H1 (cell line): ENCODE data around the gene GPRC5D. TPM values are rescaled to one million over a fixed set of nuclear protein-coding genes. Genes with fewer than 3 reads are reported as not detected.

ENCODE experiments used
- BCL11A ChIP-seq, 2 experiments: IDR thresholded peaks; one replicate each; pipeline ENCODE4 v1.6.1; 2011; ENCODE audit warnings: low read depth in 2 of 2, low read length in 2 of 2, mild to moderate bottlenecking in 2 of 2
- HDAC2 ChIP-seq, 2 experiments: fragments of 300-600 bp in 1 of 2; sonication (generic) in 1 of 2; IDR thresholded peaks; 2 replicates each; pipeline ENCODE4 v1.6.1; 2011 to 2012; ENCODE audit warnings: low read depth in 2 of 2, low read length in 2 of 2, mild to moderate bottlenecking in 2 of 2, moderate library complexity in 2 of 2, borderline replicate concordance in 1 of 2, inconsistent platforms in 1 of 2
- MAX ChIP-seq: IDR thresholded peaks from 2 replicates; pipeline ENCODE4 v1.6.1; 2012; ENCODE audit warnings: inconsistent platforms
- PHF8 ChIP-seq: fragments of 200-600 bp; sonication (generic); conservative IDR thresholded peaks from 2 replicates; pipeline ENCODE4 v1.7.1; 2012; ENCODE audit warnings: low read depth, mild to moderate bottlenecking, inconsistent platforms, low read length, moderate library complexity
- POU5F1 ChIP-seq: IDR thresholded peaks from 2 replicates; pipeline ENCODE4 v1.6.1; 2011; ENCODE audit warnings: low read depth, mild to moderate bottlenecking, low read length, moderate library complexity
- RAD21 ChIP-seq, 2 experiments: IDR thresholded peaks in 1 of 2; conservative IDR thresholded peaks in 1 of 2; 2 replicates each; pipeline ENCODE4 v1.6.1; 2011; ENCODE audit warnings: low read depth in 2 of 2, low read length in 2 of 2, improper control_type of control experiment in 1 of 2, inconsistent platforms in 1 of 2, mild to moderate bottlenecking in 1 of 2, moderate library complexity in 1 of 2
- SAP30 ChIP-seq: fragments of 300-600 bp; sonication (generic); IDR thresholded peaks from 2 replicates; pipeline ENCODE4 v1.7.1; 2012; ENCODE audit warnings: low read length, moderate library complexity, mild to moderate bottlenecking, inconsistent platforms; ENCODE audit not compliant: insufficient read depth, insufficient replicate concordance
- SIN3A ChIP-seq, 2 experiments: IDR thresholded peaks in 1 of 2; conservative IDR thresholded peaks in 1 of 2; 2 replicates each; pipeline ENCODE4 v1.6.1; 2011 to 2012; ENCODE audit warnings: low read length in 2 of 2, improper control_type of control experiment in 1 of 2, low read depth in 1 of 2, mild to moderate bottlenecking in 1 of 2
- SIRT6 ChIP-seq: IDR thresholded peaks from one replicate; pipeline ENCODE4 v1.7.1; 2012; ENCODE audit warnings: low read length, inconsistent platforms
- TEAD4 ChIP-seq: IDR thresholded peaks from 2 replicates; pipeline ENCODE4 v1.6.1; 2012; ENCODE audit warnings: low read depth, low read length, inconsistent platforms, mixed read lengths
- polyA plus RNA-seq, 7 experiments: library from polyadenylated mRNA; depleted of rRNA in 3 of 7; stranded (reverse) in 5 of 7; unstranded in 2 of 7; fragments of >200 nt in 5 of 7; fragments of 200-250 nt in 2 of 7; gene quantifications; 1 replicate in 5 of 7; 2 replicates in 1 of 7; 4 replicates in 1 of 7; pipeline versions ENCODE4 v1.2.1 to v1.2.3, GENCODE V29; 2011 to 2013; ENCODE audit warnings: missing spikeins in 2 of 7, mixed read lengths in 2 of 7
- total RNA-seq: library from RNA; stranded (reverse); fragmentation: NEBNext Ultra II Directional; extraction: Animal tissue kit (Norgen Biotek cat#: 25700); gene quantifications from 2 replicates; pipeline ENCODE4 v1.2.1, GENCODE V29; 2021

The GPRC5D gene
- total and polyA plus RNA-seq, 2 of the 8 experiments (the other 6 are each of a cell fraction or from before 2014, with no cell fraction given): 0.45 TPM; not detected in 1

GRCh38 chr12:12909228-12909994 lies 42.6 kb downstream of the GPRC5D start (continued):
- TF ChIP-seq POU5F1 (no peak), SAP30 (no peak), TEAD4 (no peak), BCL11A (IDR thresholded peaks at IDR 0.05; ENCODE audit: low read depth in 2 of 2, low read length in 2 of 2) (no peak), PHF8 (no peak), MAX (no peak), RAD21 (IDR thresholded peaks at IDR 0.05 in 1 of 2, conservative IDR thresholded peaks at IDR 0.05 in 1 of 2; ENCODE audit: low read depth in 2 of 2, low read length in 2 of 2) (no peak), HDAC2 (IDR thresholded peaks at IDR 0.05; ENCODE audit: borderline replicate concordance in 1 of 2, low read depth in 2 of 2, low read length in 2 of 2) (no peak), SIRT6 (no peak), SIN3A (conservative IDR thresholded peaks at IDR 0.05 in 1 of 2, IDR thresholded peaks at IDR 0.05 in 1 of 2; ENCODE audit: low read depth in 1 of 2, low read length in 2 of 2) (no peak)
